Smooth muscle cell (in vitro differentiated cells): Measurements from ENCODE around the gene EXOSC2. TPM values are rescaled to one million over a fixed set of nuclear protein-coding genes. Genes with fewer than 3 reads are reported as not detected.

Experiments used
- DNase-seq: peaks from one replicate; lab custom pipeline; 2025; ENCODE audit not compliant: unreplicated experiment; lab: John Stamatoyannopoulos, UW
- H2AFZ ChIP-seq: fragments of 200-600 bp; sonication (generic); 2 replicates; pipeline ENCODE4 v1.6.0; 2016; ENCODE audit warnings: antibody characterized with exemption, low read depth, mild to moderate bottlenecking
- H3F3A ChIP-seq: fragments of 200-600 bp; sonication (generic); 2 replicates; pipeline ENCODE4 v1.6.0; 2017; ENCODE audit warnings: antibody characterized with exemption, low read depth
- H3K27ac ChIP-seq: fragments of 200-600 bp; sonication (generic); 2 replicates; pipeline ENCODE4 v1.5.1; 2016; ENCODE audit warnings: low read depth, mild to moderate bottlenecking
- H3K27me3 ChIP-seq: fragments of 200-600 bp; sonication (generic); 2 replicates; pipeline ENCODE4 v1.6.1; 2016; ENCODE audit warnings: low read depth, mild to moderate bottlenecking
- H3K36me3 ChIP-seq: fragments of 200-600 bp; sonication (generic); 2 replicates; pipeline ENCODE4 v1.5.1; 2016; ENCODE audit warnings: low read depth
- H3K4me1 ChIP-seq: fragments of 200-600 bp; sonication (generic); 2 replicates; pipeline ENCODE4 v1.5.1; 2016; ENCODE audit warnings: low read depth
- H3K4me2 ChIP-seq: fragments of 200-600 bp; sonication (generic); 2 replicates; pipeline ENCODE4 v1.6.0; 2016; ENCODE audit warnings: mild to moderate bottlenecking
- H3K4me3 ChIP-seq: fragments of 200-600 bp; sonication (generic); 2 replicates; pipeline ENCODE4 v1.5.1; 2016; ENCODE audit warnings: mild to moderate bottlenecking
- H3K79me2 ChIP-seq: fragments of 200-600 bp; sonication (generic); 2 replicates; pipeline ENCODE4 v1.6.0; 2016; ENCODE audit warnings: low read depth, mild to moderate bottlenecking
- H3K9ac ChIP-seq: fragments of 200-600 bp; sonication (generic); 2 replicates; pipeline ENCODE4 v1.6.0; 2016; ENCODE audit warnings: low read depth
- H3K9me3 ChIP-seq: fragments of 200-600 bp; sonication (generic); replicated peaks from 2 replicates; pipeline ENCODE4 v1.5.1; 2016; ENCODE audit warnings: low read depth
- H4K20me1 ChIP-seq: fragments of 200-600 bp; sonication (generic); 2 replicates; pipeline ENCODE4 v1.6.0; 2016; ENCODE audit warnings: low read depth
- WGBS: methylation state at CpG from one replicate; pipeline ENCODE4 v1.1.7; 2016; ENCODE audit warnings: low lambda C conversion rate; 5-methylcytosine and 5-hydroxymethylcytosine counted together
- polyA plus RNA-seq: library from polyadenylated mRNA; unstranded; fragments of >200 nt; fragmentation: Nextera tagmentation; extraction: Ambion mirVana; gene quantifications from 2 replicates; pipeline ENCODE4 v1.2.1, GENCODE V29; 2016
- total RNA-seq: library from RNA; depleted of rRNA; stranded (reverse); fragments of >200 nt; gene quantifications from 2 replicates; pipeline ENCODE4 v1.2.3, GENCODE V29; 2014
- TF ChIP-seq, protein P1 (sequence below): fragments of 200-600 bp; sonication (generic); IDR thresholded peaks from 2 replicates; pipeline ENCODE4 v1.5.1; 2017; ENCODE audit warnings: borderline replicate concordance, mild to moderate bottlenecking, antibody characterized with exemption; ENCODE audit not compliant: insufficient read depth, poor library complexity, severe bottlenecking

Gene EXOSC2
- total and polyA plus RNA-seq, 2 experiments from 2014 or later: 14.7 to 15.8 TPM

- H3K27ac ChIP-seq: no peak overlapping the region
- TF ChIP-seq, protein P1, sequence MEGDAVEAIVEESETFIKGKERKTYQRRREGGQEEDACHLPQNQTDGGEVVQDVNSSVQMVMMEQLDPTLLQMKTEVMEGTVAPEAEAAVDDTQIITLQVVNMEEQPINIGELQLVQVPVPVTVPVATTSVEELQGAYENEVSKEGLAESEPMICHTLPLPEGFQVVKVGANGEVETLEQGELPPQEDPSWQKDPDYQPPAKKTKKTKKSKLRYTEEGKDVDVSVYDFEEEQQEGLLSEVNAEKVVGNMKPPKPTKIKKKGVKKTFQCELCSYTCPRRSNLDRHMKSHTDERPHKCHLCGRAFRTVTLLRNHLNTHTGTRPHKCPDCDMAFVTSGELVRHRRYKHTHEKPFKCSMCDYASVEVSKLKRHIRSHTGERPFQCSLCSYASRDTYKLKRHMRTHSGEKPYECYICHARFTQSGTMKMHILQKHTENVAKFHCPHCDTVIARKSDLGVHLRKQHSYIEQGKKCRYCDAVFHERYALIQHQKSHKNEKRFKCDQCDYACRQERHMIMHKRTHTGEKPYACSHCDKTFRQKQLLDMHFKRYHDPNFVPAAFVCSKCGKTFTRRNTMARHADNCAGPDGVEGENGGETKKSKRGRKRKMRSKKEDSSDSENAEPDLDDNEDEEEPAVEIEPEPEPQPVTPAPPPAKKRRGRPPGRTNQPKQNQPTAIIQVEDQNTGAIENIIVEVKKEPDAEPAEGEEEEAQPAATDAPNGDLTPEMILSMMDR: no peak
- H4K20me1 ChIP-seq: peaks cover 75% of the 10 kb centered on the region
- H3K4me3 ChIP-seq: no peak overlapping the region
- DNase-seq: no peak
- no peaks in the 10 kb centered on the region for H3K36me3 ChIP-seq
- H3K9me3 ChIP-seq: no peaks in the 10 kb centered on the region
- WGBS: 72% methylated on average over 7 of the region's 7 CpGs
- H3K4me2 ChIP-seq: no peak overlapping the region
- no peaks in the 10 kb centered on the region for H3K4me1 ChIP-seq
- no peaks in the 10 kb centered on the region for H3K27me3 ChIP-seq
- H3F3A ChIP-seq: no peaks in the 10 kb centered on the region
- H3K9ac ChIP-seq: no peak overlapping the region
- H2AFZ ChIP-seq: no peak overlapping the region
- peaks cover 47% of the 10 kb centered on the region for H3K79me2 ChIP-seq
Measured at GRCh38 chr9:130741831-130742449, 48.4 kb downstream of the EXOSC2 start.

- H3K27me3 ChIP-seq: no peaks in the 10 kb centered on the region
- H3K9me3 ChIP-seq: no peaks in the 10 kb centered on the region
- H3K9ac ChIP-seq: no peak overlapping the region
- no peak overlapping the region for H3K4me3 ChIP-seq
- TF ChIP-seq, protein P1: no peak
- peaks cover 77% of the 10 kb centered on the region for H4K20me1 ChIP-seq
- peaks cover 46% of the 10 kb centered on the region for H3K79me2 ChIP-seq
- H3K36me3 ChIP-seq: no peaks in the 10 kb centered on the region
- no peaks in the 10 kb centered on the region for H3F3A ChIP-seq
- H2AFZ ChIP-seq: no peak overlapping the region
- over 99% methylated on average over 4 of the region's 4 CpGs for WGBS
- DNase-seq: no peak
- H3K4me1 ChIP-seq: no peaks in the 10 kb centered on the region
- H3K27ac ChIP-seq: no peak overlapping the region
- H3K4me2 ChIP-seq: no peak overlapping the region
Measured at GRCh38 chr9:130743656-130744055, 50.1 kb downstream of the EXOSC2 start.

DNA sequence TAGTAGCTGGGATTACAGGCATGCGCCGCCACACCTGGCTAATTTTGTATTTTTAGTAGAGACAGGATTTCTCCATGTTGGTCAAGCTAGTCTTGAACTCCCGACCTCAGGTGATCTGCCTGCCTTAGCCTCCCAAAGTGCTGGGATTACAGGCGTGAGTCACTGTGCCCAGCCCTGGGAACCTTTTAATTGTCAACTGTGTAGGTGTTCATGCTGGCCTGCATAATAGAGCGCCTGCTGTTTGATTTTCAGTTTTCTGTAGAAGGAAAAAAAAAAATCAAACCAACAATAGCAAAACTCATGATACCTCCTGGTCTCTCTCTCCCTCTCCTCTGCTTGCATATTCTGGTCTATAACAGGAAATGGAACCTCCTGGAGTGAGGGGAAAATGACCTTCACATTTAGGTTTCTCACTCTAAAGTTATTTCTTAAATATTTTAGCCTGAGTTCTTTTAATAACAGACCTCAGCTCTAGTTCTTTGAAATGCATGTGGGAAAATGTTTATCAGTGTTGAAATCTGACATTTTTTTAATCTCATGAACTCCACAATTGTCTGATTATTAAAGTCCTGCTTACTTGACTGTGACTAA, 51.7 kb downstream of the EXOSC2 start:
- 96% methylated on average over 5 of the region's 5 CpGs for WGBS
- H2AFZ ChIP-seq: no peak overlapping the region
- peaks cover 40% of the 10 kb centered on the region for H3K79me2 ChIP-seq
- no peak overlapping the region for H3K27ac ChIP-seq
- H3K4me3 ChIP-seq: no peak overlapping the region
- TF ChIP-seq, protein P1: no peak
- H3K4me1 ChIP-seq: no peaks in the 10 kb centered on the region
- DNase-seq: no peak
- no peaks in the 10 kb centered on the region for H3F3A ChIP-seq
- H3K4me2 ChIP-seq: no peak overlapping the region
- H4K20me1 ChIP-seq: peaks cover 76% of the 10 kb centered on the region
- no peak overlapping the region for H3K9ac ChIP-seq
- no peaks in the 10 kb centered on the region for H3K9me3 ChIP-seq
- no peaks in the 10 kb centered on the region for H3K36me3 ChIP-seq
- H3K27me3 ChIP-seq: no peaks in the 10 kb centered on the region

DNA sequence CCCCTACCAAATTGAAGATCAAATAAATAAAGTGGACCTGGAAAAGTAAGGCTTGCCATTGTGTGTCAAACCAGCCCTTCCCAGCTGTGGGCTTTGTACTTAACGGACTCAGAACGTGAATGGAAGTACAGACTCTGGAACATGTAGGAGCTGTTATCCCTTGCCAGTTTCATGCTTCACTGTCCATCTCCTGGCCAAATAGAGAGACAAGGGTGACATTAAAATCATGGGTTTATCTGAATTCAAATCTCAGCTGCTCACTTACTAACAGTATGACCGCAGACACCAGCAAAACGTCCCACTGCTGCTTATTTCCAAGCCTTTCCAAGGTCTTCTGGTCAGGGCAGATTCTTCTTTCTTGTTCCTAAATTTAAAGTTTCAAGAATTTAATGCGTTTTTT, 52.2 kb downstream of the EXOSC2 start:
- H3K79me2 ChIP-seq: peaks cover 38% of the 10 kb centered on the region
- H2AFZ ChIP-seq: no peak overlapping the region
- no peak overlapping the region for H3K4me2 ChIP-seq
- H3K27ac ChIP-seq: no peak overlapping the region
- TF ChIP-seq, protein P1: no peak
- no peaks in the 10 kb centered on the region for H3K27me3 ChIP-seq
- no peaks in the 10 kb centered on the region for H3K36me3 ChIP-seq
- WGBS: 86% methylated on average over 5 of the region's 5 CpGs
- H3K4me1 ChIP-seq: no peaks in the 10 kb centered on the region
- H3K9me3 ChIP-seq: no peaks in the 10 kb centered on the region
- DNase-seq: no peak
- no peak overlapping the region for H3K9ac ChIP-seq
- H3K4me3 ChIP-seq: no peak overlapping the region
- no peaks in the 10 kb centered on the region for H3F3A ChIP-seq
- H4K20me1 ChIP-seq: peaks cover 75% of the 10 kb centered on the region
